Measurements from ENCODE around the gene KCNN4.

GRCh38 chr19:43759515-43759914 is 21.3 kb downstream of the KCNN4 start:
- TF ChIP-seq POLR2A (IDR thresholded peaks at IDR 0.05) (no peak), CTCF (IDR thresholded peaks at IDR 0.05) (no peak)
